ENCODE data around the gene CDKN1A.
A peak's percentile ranks its signal among the peaks of the same experiment; 100 is the strongest.

CDKN1A gene

DNA sequence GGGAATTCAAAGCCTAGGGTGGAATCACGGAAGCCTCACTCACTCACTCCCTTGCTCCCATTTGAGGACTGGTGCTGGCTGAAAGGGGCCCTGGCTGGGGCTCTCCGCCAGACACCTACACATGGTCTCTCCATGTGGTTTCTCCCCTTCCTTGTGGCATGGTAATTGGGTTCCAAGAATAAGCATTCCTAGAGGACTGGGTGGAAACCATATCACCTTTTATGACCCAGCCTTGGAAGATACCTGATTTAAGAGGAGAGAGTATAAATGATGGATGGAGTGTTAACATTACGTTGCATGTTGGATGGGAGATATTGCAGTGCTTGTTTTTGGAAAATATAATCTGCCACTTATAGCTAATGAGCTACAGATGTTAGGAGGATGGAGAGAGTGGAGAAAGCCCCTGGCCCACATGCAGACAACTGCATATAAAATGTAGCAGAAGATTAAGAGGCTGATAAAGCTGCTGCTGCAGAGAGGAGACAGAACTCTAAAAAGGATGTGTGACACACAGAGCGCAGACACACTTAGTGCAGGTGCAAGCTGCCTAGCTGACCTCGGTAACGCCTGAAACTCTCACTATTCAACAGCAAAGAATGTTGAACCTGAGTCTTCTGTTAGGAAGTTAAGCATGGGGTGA lies 23.3 kb upstream of the CDKN1A start:
- DNase-seq (ENCODE audit: low spot score) = no peak

DNA sequence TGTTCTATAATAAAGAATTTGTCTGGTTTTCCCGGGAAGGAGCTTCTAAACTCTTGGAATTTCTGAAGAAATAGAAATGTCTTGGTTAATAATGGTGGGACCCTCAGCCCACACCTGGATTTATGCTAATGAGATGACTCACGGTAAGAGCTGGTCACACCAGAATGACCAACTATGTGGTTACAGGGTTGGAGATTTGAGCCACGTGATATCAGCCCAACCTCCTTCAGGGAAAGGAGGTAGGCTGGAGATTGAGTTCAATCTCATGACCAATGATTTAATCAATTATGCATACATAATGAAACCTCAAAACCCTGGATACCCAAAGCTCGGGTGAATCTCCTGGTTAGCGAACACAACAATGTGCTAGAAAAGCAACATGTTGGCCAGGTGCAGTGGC lies 22.1 kb upstream of the CDKN1A start:
- DNase-seq (ENCODE audit: low spot score) = no peak

DNA sequence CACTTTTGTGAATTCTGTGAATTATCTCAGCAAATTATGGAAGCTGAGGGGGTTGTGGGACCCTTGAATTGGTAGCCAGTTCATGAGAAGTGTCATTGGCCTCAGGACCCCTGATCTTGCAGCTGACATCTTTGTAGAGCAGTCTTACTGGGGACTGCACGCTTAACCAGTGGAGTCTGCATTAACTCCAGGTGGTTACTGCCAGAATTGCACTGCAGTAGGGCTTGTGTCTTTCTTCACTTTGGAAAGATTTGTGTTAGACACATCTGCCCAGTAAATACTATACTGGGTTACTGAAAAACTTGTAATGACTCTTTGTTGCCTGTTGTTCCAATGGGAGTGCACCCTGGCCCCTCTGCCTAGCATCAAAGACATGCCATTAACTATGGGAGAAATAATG lies 21.2 kb upstream of the CDKN1A start:
- no peak for DNase-seq (ENCODE audit: low spot score)

DNA sequence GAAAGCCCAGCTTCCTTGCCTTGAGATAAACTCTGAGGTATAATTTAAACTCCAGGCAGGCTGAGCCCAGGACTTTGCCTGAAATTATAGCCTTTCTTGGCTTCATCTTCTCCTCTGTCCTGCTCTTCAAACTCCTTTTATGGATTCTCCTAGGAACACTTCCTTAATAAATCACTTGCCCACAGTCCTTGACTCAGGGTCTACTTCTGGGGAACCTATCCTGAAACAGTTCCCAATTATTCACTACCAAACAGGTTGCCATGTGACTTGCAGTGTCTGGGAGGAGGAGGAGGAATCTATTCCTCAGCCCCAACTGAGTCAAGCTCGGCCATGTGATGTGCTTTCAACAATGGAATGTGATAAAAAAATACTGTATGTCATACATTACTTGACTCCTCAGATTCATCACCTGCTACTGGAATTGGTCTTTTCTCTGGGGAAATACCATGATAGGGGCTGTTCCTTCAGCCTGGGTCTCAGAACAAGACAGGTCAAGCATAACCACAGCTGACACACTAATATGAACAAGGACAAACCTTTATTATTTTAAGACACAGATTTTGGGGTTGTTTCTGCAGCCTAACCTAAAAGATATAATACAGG lies 20.5 kb upstream of the CDKN1A start:
- no peak for DNase-seq (ENCODE audit: low spot score)

DNA sequence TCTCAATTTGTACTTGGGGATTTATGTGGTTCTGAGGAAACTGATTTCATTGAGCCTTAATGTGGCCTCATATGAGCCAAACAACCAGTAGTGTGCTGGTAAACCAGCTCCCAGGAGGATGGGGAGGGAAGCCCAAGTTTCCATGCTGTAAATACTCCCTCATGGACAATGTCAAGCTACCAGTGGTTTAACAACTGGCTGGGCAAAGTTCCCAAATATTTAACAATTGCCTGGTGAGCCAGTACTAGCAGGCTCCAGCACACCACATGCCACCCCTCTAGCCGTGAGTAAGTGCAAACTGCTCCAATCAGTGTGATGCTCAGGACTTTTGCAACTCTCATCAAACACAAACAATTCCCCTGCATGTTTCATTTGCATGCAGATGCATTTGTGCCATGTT lies 19.2 kb upstream of the CDKN1A start:
- DNase-seq (ENCODE audit: low spot score) = no peak

DNA sequence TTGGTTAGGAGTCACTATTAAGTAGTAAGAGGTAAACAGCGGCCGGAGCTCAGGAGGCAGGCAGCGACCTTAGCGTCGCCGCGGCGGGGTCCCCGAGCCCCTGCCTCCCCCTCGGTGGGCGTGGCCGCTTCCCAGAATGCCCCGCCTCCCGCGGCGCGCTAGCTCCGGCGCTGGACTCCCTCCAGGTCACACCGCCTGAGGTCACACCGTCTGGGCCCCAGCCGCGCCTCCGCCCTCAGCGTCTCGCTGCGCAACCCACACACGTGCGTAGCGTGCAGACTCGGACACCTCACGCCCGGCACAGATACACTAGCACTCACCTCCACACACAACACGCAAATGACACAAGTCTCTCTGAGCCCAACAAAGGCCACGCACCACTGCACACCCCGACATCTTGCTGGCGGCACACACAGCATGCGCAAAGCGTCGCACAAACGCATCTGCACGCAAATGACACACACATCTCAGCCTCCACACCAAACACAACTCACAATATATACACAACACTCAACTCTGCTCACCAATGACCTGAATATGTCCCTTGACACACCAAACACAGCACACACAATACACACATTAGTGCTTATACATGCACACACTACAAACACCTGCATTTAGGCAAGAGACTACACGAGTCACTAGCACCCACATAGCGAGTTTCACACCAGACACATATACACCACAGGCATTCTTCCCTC lies 17.6 kb upstream of the CDKN1A start:
- DNase-seq (ENCODE audit: low spot score) = peak; percentile 74

DNA sequence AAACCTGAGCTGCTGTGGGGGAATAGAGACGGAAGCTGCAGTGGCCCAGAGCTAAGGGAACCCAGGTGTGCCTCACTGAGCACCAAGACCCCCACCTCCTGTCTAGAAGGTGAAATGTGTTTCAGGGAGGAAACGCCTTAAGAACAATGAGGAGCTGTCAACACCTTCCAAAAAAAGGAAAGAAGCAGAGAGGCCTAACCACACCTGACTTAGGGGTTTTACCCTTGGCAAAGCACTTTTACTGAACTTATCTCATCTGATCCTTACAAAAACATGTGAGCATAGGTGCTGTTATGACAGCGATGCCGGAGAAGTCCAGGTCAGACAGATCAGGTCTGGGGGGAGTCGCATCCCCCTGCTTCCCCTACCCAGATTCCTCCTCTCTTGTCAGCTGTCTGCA lies 16.1 kb upstream of the CDKN1A start:
- no peak for DNase-seq (ENCODE audit: low spot score)

DNA sequence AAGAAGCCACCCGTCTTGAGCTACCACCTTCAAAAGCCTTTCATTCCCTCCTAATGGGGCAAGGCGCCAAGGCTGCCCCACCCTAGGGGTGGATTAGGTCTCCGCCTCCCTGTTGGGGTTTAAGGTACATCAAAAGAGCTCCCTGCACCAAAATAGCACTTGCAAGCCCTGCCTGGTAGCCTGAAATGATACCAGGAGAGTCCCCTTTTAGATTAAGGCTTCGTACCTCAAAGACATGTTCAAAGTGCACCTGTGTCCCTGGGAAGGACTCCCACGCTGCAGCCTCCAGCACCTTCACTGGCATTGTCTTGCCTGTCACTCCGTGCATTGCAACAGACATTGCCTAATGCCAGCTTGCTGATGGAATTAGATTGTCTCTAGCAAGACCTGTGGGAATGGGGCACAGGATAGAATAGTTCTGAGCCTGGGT lies 15.7 kb upstream of the CDKN1A start:
- no peak for DNase-seq (ENCODE audit: low spot score)

DNA sequence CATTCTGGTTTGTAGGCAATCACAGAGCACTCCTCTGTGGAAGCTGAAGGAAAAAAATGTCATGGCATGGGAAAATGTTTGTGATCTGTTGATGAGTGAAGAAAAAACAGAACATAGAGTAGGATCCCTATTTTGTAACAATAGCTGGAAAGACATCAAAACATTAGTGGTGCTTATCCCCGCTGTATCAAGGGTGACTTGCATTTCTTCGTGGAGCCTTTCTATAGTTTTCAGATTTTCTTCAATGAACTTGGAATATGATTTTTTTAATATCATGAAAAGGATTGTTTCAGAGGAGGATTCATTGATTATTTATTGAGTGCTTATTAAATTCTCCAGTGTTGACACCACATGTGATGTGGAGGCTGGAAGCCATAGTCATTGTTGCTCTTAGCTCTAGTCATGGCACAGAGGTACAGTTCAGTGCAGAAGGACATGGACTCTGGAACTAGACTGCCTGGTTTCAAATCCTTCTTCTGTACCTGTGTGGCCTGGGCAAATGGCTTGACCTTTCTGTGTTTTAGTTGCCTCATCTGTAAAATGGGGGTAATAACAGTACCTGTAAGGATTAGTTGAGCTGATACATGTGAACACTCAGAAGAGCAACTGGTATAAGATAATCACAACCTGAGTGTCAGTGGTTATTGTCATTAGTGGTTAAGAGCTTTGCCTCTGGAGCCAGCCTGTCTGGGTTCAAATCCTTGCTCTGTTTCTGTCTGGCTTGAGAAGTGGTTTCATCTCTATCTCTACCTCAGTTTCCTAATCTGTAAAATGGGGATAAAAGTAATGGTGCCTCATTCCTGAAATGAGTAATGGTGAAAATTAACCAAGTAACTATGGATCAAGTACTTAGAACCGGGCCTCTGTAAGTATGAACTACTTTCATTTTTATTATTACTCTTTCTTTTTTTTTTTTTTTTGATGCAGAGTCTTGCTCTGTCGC lies 14.7 kb upstream of the CDKN1A start:
- DNase-seq (ENCODE audit: low spot score) = no peak

DNA sequence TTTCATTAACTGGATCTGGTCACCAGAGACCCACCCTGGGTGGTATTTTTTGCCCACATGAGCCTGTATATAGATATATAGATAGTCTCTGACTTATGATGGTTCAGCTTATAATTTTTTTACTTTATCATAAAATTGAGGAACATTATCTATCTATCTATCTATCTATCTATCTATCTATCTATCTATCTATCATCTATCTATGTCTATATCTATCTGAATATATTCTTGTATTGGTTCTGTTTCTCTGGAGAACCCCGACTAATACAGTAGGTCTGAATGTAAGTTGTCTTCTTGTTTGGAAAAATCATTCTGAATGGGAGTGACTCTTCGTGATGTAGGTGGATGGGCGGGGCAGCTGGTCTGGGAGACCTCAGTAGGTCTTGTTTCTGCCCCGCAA lies 13.3 kb upstream of the CDKN1A start:
- DNase-seq (ENCODE audit: low spot score) = no peak

DNA sequence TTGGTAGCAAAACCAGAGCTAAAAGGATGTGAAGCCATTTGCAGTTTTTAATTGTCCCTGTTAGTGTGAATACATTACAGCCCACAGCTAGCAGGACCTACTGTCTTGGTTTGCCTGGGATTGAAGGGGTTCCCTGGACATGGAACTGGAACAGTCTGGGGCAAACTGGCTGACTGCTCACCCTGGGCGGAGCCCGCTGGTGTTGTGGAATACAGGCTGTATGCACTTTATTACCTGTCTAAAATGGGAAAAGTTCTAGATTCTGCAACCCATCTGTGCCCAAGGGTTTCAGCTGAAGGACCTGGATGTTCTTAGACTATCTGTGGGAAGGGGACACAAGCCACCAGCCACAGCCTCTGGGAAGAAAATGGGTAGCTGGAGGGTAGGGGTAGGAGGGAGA lies 12.2 kb upstream of the CDKN1A start:
- no peak for DNase-seq (ENCODE audit: low spot score)

DNA sequence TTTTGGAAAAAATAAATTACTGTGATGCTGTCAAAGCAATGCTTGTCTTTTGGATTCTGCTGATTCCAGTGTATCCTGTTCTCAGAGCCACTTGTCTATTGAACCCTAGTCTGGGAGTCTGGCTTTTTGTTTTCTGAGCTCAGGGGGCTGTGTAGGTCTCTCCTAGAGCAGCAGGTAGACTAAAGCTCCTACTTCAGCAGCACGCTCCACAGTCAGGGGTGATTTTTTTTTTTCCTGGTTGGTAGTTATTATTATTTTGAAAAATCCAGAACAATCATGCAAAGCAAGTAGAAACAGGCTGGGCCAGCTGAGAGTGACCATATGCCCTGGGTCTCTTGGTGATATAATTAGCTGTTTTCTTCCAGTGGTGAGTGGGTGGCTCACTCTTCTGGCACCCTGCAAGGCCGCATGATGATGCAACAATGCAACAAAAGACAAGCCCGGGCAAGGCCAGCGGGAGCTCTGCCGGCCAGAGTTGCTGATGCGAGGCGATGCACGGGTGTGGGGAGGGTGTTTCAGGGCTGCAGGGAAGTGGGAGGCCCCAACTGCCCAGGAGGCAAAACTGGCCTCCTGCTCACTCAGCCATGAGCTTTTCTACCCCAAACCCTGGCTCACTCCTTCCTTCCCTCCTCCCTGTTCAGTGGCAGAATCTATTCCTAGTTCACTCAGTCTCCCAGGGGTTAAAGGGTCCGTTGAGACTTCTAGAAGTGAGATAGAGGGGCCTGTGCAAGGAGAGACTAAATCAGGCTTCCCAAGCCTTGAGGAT lies 11.5 kb upstream of the CDKN1A start:
- peak; percentile 61 for DNase-seq (ENCODE audit: low spot score)

DNA sequence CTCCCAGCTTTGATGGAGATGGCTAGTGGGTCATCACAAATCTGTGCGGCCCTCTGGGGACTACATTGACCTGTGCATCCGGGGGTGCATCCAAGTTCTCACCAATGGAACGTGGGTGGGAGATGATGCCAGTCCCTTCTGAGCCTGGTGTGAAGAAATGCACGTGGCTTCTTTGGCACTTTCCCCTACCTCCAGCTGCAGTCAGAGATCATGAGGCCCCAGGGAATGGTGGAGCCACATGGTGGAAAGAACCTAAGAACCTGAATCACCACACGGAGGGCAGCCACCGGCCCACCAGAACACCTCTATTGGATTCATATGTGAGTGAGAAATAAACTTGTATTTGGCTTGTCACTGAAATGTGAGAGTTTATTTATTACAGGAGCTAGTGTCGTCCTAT lies 9.9 kb upstream of the CDKN1A start:
- no peak for DNase-seq (ENCODE audit: low spot score)

DNA sequence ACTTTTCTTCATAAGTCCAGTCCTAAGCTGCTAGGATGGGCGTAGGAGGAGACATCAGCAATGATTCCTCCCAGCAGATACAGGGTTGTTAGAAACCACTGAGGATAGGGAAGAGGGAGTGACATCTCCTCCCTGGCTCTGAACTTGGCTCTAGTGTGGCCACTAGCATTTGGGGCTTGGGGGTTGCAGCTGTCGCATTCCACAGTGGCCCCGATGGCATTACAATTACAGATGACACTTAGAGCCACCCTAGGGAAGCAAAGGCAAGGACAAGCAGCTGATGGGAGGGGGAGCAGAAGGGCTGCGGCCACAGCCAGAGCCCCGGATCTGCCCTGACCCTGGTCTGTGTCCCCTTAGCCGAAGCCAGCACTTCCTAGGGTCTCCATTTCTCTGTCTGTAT lies 9.5 kb upstream of the CDKN1A start:
- DNase-seq (ENCODE audit: low spot score) = no peak

DNA sequence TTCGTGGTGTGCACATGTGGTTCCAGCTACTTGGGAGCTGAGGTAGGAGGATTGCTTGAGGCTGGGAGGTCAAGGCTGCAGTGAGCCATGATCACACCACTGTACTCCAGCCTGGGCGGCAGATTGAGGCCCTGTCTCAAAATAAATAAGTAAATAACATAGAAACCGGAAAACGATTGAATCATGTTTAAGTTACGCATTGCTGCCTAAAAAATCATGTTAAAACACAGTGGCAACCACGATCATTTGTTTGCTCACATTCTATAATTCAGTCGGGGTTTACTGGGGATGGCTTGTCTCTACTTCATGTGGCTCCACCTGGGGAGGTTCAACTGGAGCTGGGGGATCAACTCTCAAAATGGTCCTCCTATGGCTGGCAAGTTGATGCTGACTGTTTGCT lies 8.2 kb upstream of the CDKN1A start:
- no peak for DNase-seq (ENCODE audit: low spot score)

DNA sequence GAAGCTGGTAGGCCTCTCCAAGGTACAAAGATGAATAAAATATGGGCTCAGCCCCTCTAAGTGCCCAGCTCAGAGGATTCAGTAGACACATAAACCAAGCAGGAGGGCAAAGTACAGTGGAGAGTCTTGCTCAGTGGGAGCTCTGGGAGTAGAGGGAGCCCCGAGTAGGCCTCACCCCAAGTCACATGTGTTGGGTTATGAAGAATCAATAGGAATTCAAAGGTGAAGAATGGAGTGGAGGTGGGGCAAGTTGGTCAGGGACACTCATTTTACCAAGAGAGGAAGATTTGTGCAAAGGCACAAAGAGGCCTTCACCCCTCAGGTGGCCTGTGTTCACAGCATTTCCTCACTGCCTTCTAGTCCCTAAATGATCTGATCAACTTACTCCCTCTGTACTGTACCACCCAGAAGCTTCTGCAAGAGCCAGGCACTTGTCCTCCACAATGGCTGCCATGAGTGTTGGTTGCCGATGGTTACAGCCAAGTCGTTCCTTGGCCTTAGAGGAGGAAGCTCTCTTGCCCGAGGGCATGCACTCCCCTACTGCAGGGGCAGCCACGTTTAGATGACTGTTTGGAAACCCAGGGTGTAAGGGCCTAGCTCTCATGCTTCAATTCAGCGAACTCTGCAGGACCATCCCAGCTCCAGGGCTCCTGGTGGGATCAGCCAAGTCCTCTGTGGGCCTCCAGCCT lies 6.7 kb upstream of the CDKN1A start:
- no peak for DNase-seq (ENCODE audit: low spot score)

DNA sequence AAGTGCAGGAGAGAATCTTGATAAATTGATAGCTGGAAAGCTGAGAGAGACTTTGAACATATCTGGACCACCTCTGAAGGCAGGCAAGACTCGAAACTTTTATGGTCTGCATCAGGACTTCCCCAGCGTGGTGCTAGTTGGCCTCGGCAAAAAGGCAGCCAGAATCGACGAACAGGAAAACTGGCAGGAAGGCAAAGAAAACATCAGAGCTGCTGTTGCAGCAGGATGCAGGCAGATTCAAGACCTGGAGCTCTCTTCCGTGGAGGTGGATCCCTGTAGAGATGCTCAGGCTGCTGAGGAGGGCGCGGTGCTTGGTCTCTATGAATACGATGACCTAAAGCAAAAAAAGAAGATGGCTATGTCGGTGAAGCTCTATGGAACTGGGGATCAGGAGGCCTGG lies 4.6 kb upstream of the CDKN1A start:
- DNase-seq (ENCODE audit: low spot score) = no peak

DNA sequence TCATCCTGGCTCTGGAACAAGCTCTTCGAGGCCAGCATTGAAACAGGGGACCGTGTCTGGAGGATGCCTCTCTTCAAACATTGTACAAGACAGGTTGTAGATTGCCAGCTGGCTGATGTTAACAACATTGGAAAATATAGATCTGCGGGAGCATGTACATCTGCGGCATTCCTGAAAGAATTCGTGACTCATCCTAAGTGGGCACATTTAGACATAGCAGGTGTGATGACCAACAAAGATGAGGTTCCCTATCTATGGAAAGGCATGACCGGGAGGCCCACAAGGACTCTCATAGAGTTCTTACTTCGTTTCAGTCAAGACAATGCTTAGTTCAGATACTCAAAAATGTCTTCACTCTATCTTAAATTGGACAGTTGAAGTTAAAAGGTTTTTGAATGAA lies 3.6 kb upstream of the CDKN1A start:
- DNase-seq (ENCODE audit: low spot score) = no peak

DNA sequence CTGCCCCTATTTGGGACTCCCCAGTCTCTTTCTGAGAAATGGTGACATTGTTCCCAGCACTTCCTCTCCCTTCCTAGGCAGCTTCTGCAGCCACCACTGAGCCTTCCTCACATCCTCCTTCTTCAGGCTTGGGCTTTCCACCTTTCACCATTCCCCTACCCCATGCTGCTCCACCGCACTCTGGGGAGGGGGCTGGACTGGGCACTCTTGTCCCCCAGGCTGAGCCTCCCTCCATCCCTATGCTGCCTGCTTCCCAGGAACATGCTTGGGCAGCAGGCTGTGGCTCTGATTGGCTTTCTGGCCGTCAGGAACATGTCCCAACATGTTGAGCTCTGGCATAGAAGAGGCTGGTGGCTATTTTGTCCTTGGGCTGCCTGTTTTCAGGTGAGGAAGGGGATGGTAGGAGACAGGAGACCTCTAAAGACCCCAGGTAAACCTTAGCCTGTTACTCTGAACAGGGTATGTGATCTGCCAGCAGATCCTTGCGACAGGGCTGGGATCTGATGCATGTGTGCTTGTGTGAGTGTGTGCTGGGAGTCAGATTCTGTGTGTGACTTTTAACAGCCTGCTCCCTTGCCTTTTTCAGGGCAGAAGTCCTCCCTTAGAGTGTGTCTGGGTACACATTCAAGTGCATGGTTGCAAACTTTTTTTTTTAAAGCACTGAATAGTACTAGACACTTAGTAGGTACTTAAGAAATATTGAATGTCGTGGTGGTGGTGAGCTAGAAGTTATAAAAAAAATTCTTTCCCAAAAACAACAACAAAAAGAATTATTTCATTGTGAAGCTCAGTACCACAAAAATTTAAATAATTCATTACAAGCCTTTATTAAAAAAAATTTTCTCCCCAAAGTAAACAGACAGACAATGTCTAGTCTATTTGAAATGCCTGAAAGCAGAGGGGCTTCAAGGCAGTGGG lies 2.1 kb upstream of the CDKN1A start:
- DNase-seq (ENCODE audit: low spot score) = no peak

Measured in HuH-7 (cell line).